RCC 7860 (cell line): ENCODE data around the gene MAGI2.
"Not testable (repeated sequence)": the region's sequence is repeated elsewhere in the genome, so short reads cannot be mapped to it uniquely, and the experiment has no call there.

Source experiments
- DNase-seq: peaks from one replicate; pipeline ENCODE4 v3.0.0-alpha.2; 2015; ENCODE audit warnings: low spot score
- FAIRE-seq: peaks from 2 replicates; lab custom pipeline; 2012; peaks lifted over from hg19 to GRCh38; lab: Jason Lieb, UNC

Gene MAGI2

GRCh38 chr7:79452032-79452494 lies 1.4 kb downstream of the MAGI2 start:
- FAIRE-seq (no peak), DNase-seq (peak; percentile 51)

GRCh38 chr7:79451580-79451979 lies 1.9 kb downstream of the MAGI2 start:
- no peak for FAIRE-seq

GRCh38 chr7:79442766-79443165 lies 10.7 kb downstream of the MAGI2 start:
- not testable (repeated sequence) for FAIRE-seq, DNase-seq

More at GRCh38 chr7:79451580-79451979, 1.9 kb downstream of the MAGI2 start:
- DNase-seq: no peak

GRCh38 chr7:79436378-79436777 lies 17.1 kb downstream of the MAGI2 start:
- FAIRE-seq (no peak), DNase-seq (no peak)

GRCh38 chr7:79434867-79435266 lies 18.6 kb downstream of the MAGI2 start:
- FAIRE-seq (peak; percentile 87), DNase-seq (peak; percentile 68)

GRCh38 chr7:79434098-79434497 lies 19.4 kb downstream of the MAGI2 start:
- FAIRE-seq: peak; percentile 96

GRCh38 chr7:79430391-79430790 lies 23.1 kb downstream of the MAGI2 start:
- DNase-seq (no peak), FAIRE-seq (no peak)

More at GRCh38 chr7:79434098-79434497, 19.4 kb downstream of the MAGI2 start:
- peak; percentile 80 for DNase-seq

GRCh38 chr7:79425665-79426064 lies 27.8 kb downstream of the MAGI2 start:
- DNase-seq: no peak
- no peak for FAIRE-seq

GRCh38 chr7:79421751-79422150 lies 31.7 kb downstream of the MAGI2 start:
- no peak for FAIRE-seq
- no peak for DNase-seq

- FAIRE-seq: peak; percentile 97
- DNase-seq: peak; percentile 89
Observed at GRCh38 chr7:79420464-79420863, 33.0 kb downstream of the MAGI2 start.

GRCh38 chr7:79414910-79415309 lies 38.6 kb downstream of the MAGI2 start:
- DNase-seq (no peak), FAIRE-seq (no peak)

- DNase-seq (no peak), FAIRE-seq (no peak)
Observed at GRCh38 chr7:79412915-79413314, 40.6 kb downstream of the MAGI2 start.

GRCh38 chr7:79412438-79412837 lies 41.0 kb downstream of the MAGI2 start:
- FAIRE-seq (no peak), DNase-seq (no peak)

GRCh38 chr7:79410345-79410744 lies 43.1 kb downstream of the MAGI2 start:
- FAIRE-seq (no peak), DNase-seq (no peak)

GRCh38 chr7:79407351-79407750 lies 46.1 kb downstream of the MAGI2 start:
- FAIRE-seq: no peak
- no peak for DNase-seq

GRCh38 chr7:79406371-79406770 lies 47.1 kb downstream of the MAGI2 start:
- DNase-seq (no peak), FAIRE-seq (no peak)

- DNase-seq (no peak), FAIRE-seq (no peak)
Observed at GRCh38 chr7:79405368-79405767, 48.1 kb downstream of the MAGI2 start.

GRCh38 chr7:79403879-79404278 lies 49.6 kb downstream of the MAGI2 start:
- no peak for DNase-seq
- FAIRE-seq: no peak

- FAIRE-seq (no peak), DNase-seq (no peak)
Observed at GRCh38 chr7:79403451-79403850, 50.0 kb downstream of the MAGI2 start.

- FAIRE-seq (no peak), DNase-seq (no peak)
Observed at GRCh38 chr7:79401254-79401653, 52.2 kb downstream of the MAGI2 start.

GRCh38 chr7:79400222-79400621 lies 53.2 kb downstream of the MAGI2 start:
- FAIRE-seq (no peak), DNase-seq (no peak)

- FAIRE-seq (no peak), DNase-seq (no peak)
Observed at GRCh38 chr7:79398138-79398749, 55.2 kb downstream of the MAGI2 start.
